HepG2 (cell line): ENCODE data around the gene PFDN2. TPM values are rescaled to one million over a fixed set of nuclear protein-coding genes. Genes with fewer than 3 reads are reported as not detected.

Experiments
- CHCHD3 ChIP-seq: sonication (generic); formaldehyde crosslinking; IDR thresholded peaks from 2 replicates; pipeline ENCODE4 v1.8.0; 2022; ENCODE audit warnings: mild to moderate bottlenecking, missing genetic modification reagents, moderate library complexity
- ELF3 ChIP-seq: IDR thresholded peaks from 2 replicates; pipeline ENCODE4 v1.6.1; 2016; ENCODE audit warnings: missing genetic modification reagents, missing compliant biosample characterization
- EP300 ChIP-seq, 3 experiments: sonication (generic) in 1 of 3; formaldehyde crosslinking in 1 of 3; IDR thresholded peaks; 2 replicates each; pipeline versions ENCODE4 v1.5.1 to v1.6.1; 2011 to 2020; ENCODE audit warnings: low read depth in 2 of 3, low read length in 2 of 3, borderline replicate concordance in 1 of 3, improper control_type of control experiment in 1 of 3, mild to moderate bottlenecking in 1 of 3, missing genetic modification reagents in 1 of 3, moderate library complexity in 1 of 3
- HBP1 ChIP-seq: IDR thresholded peaks from 2 replicates; pipeline ENCODE4 v1.6.1; 2016; ENCODE audit warnings: low read depth, control low read depth
- HNF4G ChIP-seq, 2 experiments: sonication (generic) in 1 of 2; formaldehyde crosslinking in 1 of 2; IDR thresholded peaks; 2 replicates each; pipeline versions ENCODE4 v1.4.0 to v1.6.1; 2011 to 2020; ENCODE audit warnings: borderline replicate concordance in 2 of 2, low read depth in 2 of 2, mild to moderate bottlenecking in 2 of 2, low read length in 1 of 2, missing genetic modification reagents in 1 of 2, moderate library complexity in 1 of 2
- IRF2 ChIP-seq: IDR thresholded peaks from 2 replicates; pipeline ENCODE4 v1.6.1; 2018; ENCODE audit warnings: missing genetic modification reagents, missing compliant biosample characterization
- MAX ChIP-seq: IDR thresholded peaks from 2 replicates; pipeline ENCODE4 v1.6.1; 2012; ENCODE audit warnings: inconsistent platforms
- MTF1 ChIP-seq: sonication (generic); formaldehyde crosslinking; IDR thresholded peaks from 2 replicates; pipeline ENCODE4 v1.5.0; 2020; ENCODE audit warnings: missing genetic modification reagents
- NFE2L2 ChIP-seq: fragments of 150-350 bp; IDR thresholded peaks from 2 replicates; pipeline ENCODE4 v1.6.1; 2014; ENCODE audit warnings: low read length
- NRL ChIP-seq: sonication (generic); formaldehyde crosslinking; IDR thresholded peaks from 2 replicates; pipeline ENCODE4 v1.5.0; 2020; ENCODE audit warnings: missing genetic modification reagents, mild to moderate bottlenecking, moderate library complexity, borderline replicate concordance
- PHF5A ChIP-seq: IDR thresholded peaks from one replicate; pipeline ENCODE4 v1.6.1; 2018; ENCODE audit warnings: low read depth, missing genetic modification reagents; ENCODE audit not compliant: unreplicated experiment
- PLSCR1 ChIP-seq: sonication (generic); formaldehyde crosslinking; IDR thresholded peaks from 2 replicates; pipeline ENCODE4 v1.5.0; 2020; ENCODE audit warnings: missing genetic modification reagents, mild to moderate bottlenecking, borderline replicate concordance
- PRMT3 ChIP-seq: sonication (generic); formaldehyde crosslinking; IDR thresholded peaks from 2 replicates; pipeline ENCODE4 v1.8.1; 2022; ENCODE audit warnings: low read depth, mild to moderate bottlenecking, moderate library complexity, missing genetic modification reagents, borderline replicate concordance
- SMAD1 ChIP-seq: sonication (generic); formaldehyde crosslinking; IDR thresholded peaks from 2 replicates; pipeline ENCODE4 v1.4.0; 2020; ENCODE audit warnings: missing genetic modification reagents, low read depth, mild to moderate bottlenecking, borderline replicate concordance
- SMAD3 ChIP-seq: sonication (generic); formaldehyde crosslinking; IDR thresholded peaks from 2 replicates; pipeline ENCODE4 v1.4.0; 2020; ENCODE audit warnings: missing genetic modification reagents
- SNAPC5 ChIP-seq: sonication (generic); formaldehyde crosslinking; IDR thresholded peaks from 2 replicates; pipeline ENCODE4 v1.8.1; 2023; ENCODE audit warnings: mild to moderate bottlenecking, missing genetic modification reagents, borderline replicate concordance
- SP2 ChIP-seq: sonication (generic); formaldehyde crosslinking; IDR thresholded peaks from 2 replicates; pipeline ENCODE4 v1.5.1; 2020; ENCODE audit warnings: mild to moderate bottlenecking, missing genetic modification reagents
- SYNCRIP ChIP-seq: fragments of 200-400 bp; formaldehyde crosslinking; IDR thresholded peaks from 2 replicates; pipeline ENCODE4 v1.6.1; 2018; ENCODE audit warnings: mild to moderate bottlenecking, low read depth, low read length; ENCODE audit not compliant: insufficient read depth
- ZBTB14 ChIP-seq: sonication (generic); formaldehyde crosslinking; IDR thresholded peaks from 2 replicates; pipeline ENCODE4 v1.4.0; 2020; ENCODE audit warnings: missing genetic modification reagents
- ZFP41 ChIP-seq: sonication (generic); formaldehyde crosslinking; IDR thresholded peaks from 2 replicates; pipeline ENCODE4 v1.4.0; 2020; ENCODE audit warnings: mild to moderate bottlenecking, missing genetic modification reagents, borderline replicate concordance
- ZNF30 ChIP-seq: sonication (generic); formaldehyde crosslinking; IDR thresholded peaks from 2 replicates; pipeline ENCODE4 v1.5.0; 2020; ENCODE audit warnings: mild to moderate bottlenecking, missing genetic modification reagents
- ZNF367 ChIP-seq: sonication (generic); formaldehyde crosslinking; IDR thresholded peaks from 2 replicates; pipeline ENCODE4 v1.4.0; 2020; ENCODE audit warnings: missing genetic modification reagents, borderline replicate concordance
- ZNF496 ChIP-seq: sonication (generic); formaldehyde crosslinking; IDR thresholded peaks from 2 replicates; pipeline ENCODE4 v1.8.1; 2023; ENCODE audit warnings: mild to moderate bottlenecking, moderate library complexity, missing genetic modification reagents; ENCODE audit not compliant: insufficient replicate concordance
- ZNF572 ChIP-seq: sonication (generic); formaldehyde crosslinking; IDR thresholded peaks from 2 replicates; pipeline ENCODE4 v1.5.1; 2020; ENCODE audit warnings: mild to moderate bottlenecking, missing genetic modification reagents
- ZNF780A ChIP-seq: sonication (generic); formaldehyde crosslinking; IDR thresholded peaks from 2 replicates; pipeline ENCODE4 v1.8.0; 2022; ENCODE audit warnings: mild to moderate bottlenecking, missing genetic modification reagents, moderate library complexity
- ZSCAN31 ChIP-seq: sonication (generic); formaldehyde crosslinking; IDR thresholded peaks from 2 replicates; pipeline ENCODE4 v1.5.0; 2020; ENCODE audit warnings: low read depth, mild to moderate bottlenecking, missing genetic modification reagents
- polyA plus RNA-seq, 8 experiments: library from polyadenylated mRNA; depleted of rRNA in 3 of 8; stranded (reverse) in 7 of 8; unstranded in 1 of 8; fragments of >200 nt; fragmentation: Illumina TruSeq in 4 of 8; extraction: Trizol in 4 of 8; gene quantifications; 2 replicates each; pipeline versions ENCODE4 v1.2.1 to v1.2.3, GENCODE V29; 2011 to 2016; ENCODE audit warnings: low read depth in 4 of 8, missing spikeins in 1 of 8, mixed read lengths in 1 of 8; ENCODE audit not compliant: insufficient read depth in 1 of 8
- total RNA-seq, 5 experiments: library from RNA; depleted of rRNA; stranded (reverse); fragments of >200 nt; fragmentation: Illumina TruSeq; extraction: Trizol; gene quantifications; 2 replicates each; pipeline ENCODE4 v1.2.3, GENCODE V29; 2016; ENCODE audit warnings: low read depth in 1 of 5

PFDN2 gene
- total and polyA plus RNA-seq, 2 of the 13 experiments (the other 11 are each of a cell fraction or from before 2014, with no cell fraction given) = 62.6 to 63.6 TPM

GRCh38 chr1:161159087-161159912, 41.5 kb upstream of the PFDN2 start, which contains the start of gene USP21 (continued):
- TF ChIP-seq PLSCR1 (CRISPR knock-in tag) (no peak), ZNF780A (no peak), ZNF30 (CRISPR knock-in tag) (no peak), PRMT3 (CRISPR knock-in tag) (no peak; the same call in 1 of the 2 replicates), HBP1 (CRISPR knock-in tag) (no peak), ZBTB14 (CRISPR knock-in tag) (no peak), ZNF496 (CRISPR knock-in tag) (no peak), ZSCAN31 (no peak), NRL (CRISPR knock-in tag) (no peak), IRF2 (no peak), EP300 (IDR thresholded peaks at IDR 0.05; ENCODE audit: low read depth in 2 of 2, low read length in 2 of 2) (no peak), EP300 (CRISPR knock-in tag; IDR thresholded peaks at IDR 0.05; ENCODE audit: borderline replicate concordance) (no peak), ZFP41 (CRISPR knock-in tag) (no peak), ZNF367 (CRISPR knock-in tag) (no peak), CHCHD3 (CRISPR knock-in tag) (no peak), SP2 (peak; percentile 75; the same call in 1 of the 2 replicates), SMAD3 (no peak), MAX (peak; percentile 42; the same call in 1 of the 2 replicates), PHF5A (CRISPR knock-in tag) (no peak), HNF4G (IDR thresholded peaks at IDR 0.05; ENCODE audit: borderline replicate concordance, low read depth, low read length) (no peak), HNF4G (CRISPR knock-in tag; IDR thresholded peaks at IDR 0.05; ENCODE audit: borderline replicate concordance, low read depth) (0 out of 2 replicates have a peak, but pooled peaks have one; percentile 17), SMAD1 (CRISPR knock-in tag) (no peak), MTF1 (CRISPR knock-in tag) (no peak), SYNCRIP (no peak), SNAPC5 (CRISPR knock-in tag) (no peak), NFE2L2 (no peak), ZNF572 (CRISPR knock-in tag) (no peak), ELF3 (no peak)
